T-helper 1 cell treated with Interleukin-12 subunit alpha and Interleukin-12 subunit beta and Interleukin-4 antibody, amounts not matched to agents 30 μg/mL and 1 μg/mL, for 36 hours (primary cell): ENCODE results near the gene INCENP.

Source experiments
- H3K27ac Mint-ChIP-seq: one replicate; pipeline ENCODE4 v1.8.0; 2021; ENCODE audit warnings: mild to moderate bottlenecking, mixed read lengths
- H3K27me3 Mint-ChIP-seq: one replicate; pipeline ENCODE4 v1.8.0; 2021; ENCODE audit warnings: low read depth, mixed read lengths
- H3K36me3 Mint-ChIP-seq: one replicate; pipeline ENCODE4 v1.8.0; 2021; ENCODE audit warnings: low read depth, mixed read lengths
- H3K4me1 Mint-ChIP-seq: one replicate; pipeline ENCODE4 v1.8.0; 2021; ENCODE audit warnings: low read depth, mixed read lengths
- H3K4me3 Mint-ChIP-seq: one replicate; pipeline ENCODE4 v1.8.0; 2021; ENCODE audit warnings: mild to moderate bottlenecking, moderate library complexity, mixed read lengths
- H3K9me3 Mint-ChIP-seq: one replicate; pipeline ENCODE4 v1.8.0; 2021; ENCODE audit warnings: mixed read lengths

INCENP gene

DNA sequence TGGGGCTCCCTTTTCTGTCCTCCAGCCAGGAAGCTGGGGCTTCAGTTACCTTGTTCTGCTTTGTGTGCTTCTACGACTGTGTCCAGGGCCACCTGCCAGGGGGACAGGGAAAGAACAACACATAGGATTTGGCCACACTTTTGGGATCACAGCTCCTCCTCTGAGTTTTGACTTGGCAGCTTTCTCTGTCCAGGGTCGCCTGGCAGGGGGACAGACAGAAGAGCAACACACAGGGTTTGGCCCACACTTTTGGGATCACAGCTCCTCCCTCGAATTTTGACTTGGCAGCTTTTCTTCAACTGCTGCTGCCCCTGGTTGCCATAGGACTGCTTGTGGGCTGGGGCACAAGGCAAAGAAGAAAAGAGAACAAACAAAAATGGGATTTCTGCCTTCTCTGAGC is 19.1 kb downstream of the INCENP start:
- H3K27me3 Mint-ChIP-seq, result no peaks in the 10 kb centered on the region
- no peaks in the 10 kb centered on the region for H3K9me3 Mint-ChIP-seq
- peaks cover 33% of the 10 kb centered on the region for H3K36me3 Mint-ChIP-seq
- no peak overlapping the region for H3K27ac Mint-ChIP-seq
- H3K4me1 Mint-ChIP-seq, result no peaks in the 10 kb centered on the region
- no peak overlapping the region for H3K4me3 Mint-ChIP-seq

DNA sequence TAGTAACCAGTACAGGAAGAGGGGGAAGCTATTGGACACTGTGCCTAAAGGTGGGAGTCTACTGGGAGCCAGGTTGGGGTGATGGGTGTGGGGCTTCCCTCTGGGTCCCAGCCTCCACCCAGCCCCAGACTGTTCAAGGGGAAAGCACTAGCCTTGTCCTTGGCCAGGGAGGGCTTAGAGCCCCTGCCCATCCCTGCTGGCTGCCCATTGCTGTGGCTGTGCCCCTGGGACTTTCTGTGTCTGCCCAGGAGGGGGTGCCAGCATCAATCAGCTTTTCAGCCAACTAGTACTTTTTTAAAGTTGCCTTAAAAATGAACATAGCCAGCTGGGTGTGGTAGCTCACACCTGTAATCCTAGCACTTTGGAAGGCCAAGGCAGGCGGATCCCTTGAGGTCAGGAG is 19.9 kb downstream of the INCENP start:
- H3K36me3 Mint-ChIP-seq, result peaks cover 32% of the 10 kb centered on the region
- H3K4me1 Mint-ChIP-seq, result no peaks in the 10 kb centered on the region
- no peak overlapping the region for H3K27ac Mint-ChIP-seq
- no peaks in the 10 kb centered on the region for H3K27me3 Mint-ChIP-seq
- H3K4me3 Mint-ChIP-seq, result no peak overlapping the region
- H3K9me3 Mint-ChIP-seq, result no peaks in the 10 kb centered on the region

DNA sequence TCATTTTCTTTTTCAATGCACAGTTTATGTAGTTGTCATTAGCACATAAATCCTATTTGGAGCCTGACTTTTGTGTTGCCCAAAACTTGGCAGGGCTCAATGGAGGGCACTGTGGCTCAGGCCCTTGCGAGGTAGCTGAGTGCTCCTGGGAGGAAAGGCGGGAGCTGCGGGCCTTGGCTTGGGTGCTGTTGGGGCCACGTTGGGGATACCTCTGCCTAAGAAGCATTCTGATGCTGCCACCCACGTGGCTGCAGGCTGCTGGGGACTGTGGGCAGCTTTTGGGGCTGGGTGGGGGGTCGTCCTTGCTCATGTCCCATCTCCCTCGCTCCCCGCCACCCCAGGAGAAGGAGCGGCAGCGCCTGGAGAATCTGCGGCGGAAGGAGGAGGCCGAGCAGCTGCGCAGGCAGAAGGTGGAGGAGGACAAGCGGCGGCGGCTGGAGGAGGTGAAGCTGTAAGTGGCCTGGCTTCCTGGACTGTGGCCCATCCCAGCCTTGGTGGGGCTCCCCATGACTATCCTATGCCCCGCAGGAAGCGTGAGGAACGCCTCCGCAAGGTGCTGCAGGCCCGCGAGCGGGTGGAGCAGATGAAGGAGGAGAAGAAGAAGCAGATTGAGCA is 20.9 kb downstream of the INCENP start:
- Mint-ChIP-seq H3K36me3 (peaks cover 35% of the 10 kb centered on the region), H3K4me3 (no peak overlapping the region), H3K9me3 (no peaks in the 10 kb centered on the region), H3K4me1 (no peaks in the 10 kb centered on the region), H3K27me3 (no peaks in the 10 kb centered on the region), H3K27ac (no peak overlapping the region)

DNA sequence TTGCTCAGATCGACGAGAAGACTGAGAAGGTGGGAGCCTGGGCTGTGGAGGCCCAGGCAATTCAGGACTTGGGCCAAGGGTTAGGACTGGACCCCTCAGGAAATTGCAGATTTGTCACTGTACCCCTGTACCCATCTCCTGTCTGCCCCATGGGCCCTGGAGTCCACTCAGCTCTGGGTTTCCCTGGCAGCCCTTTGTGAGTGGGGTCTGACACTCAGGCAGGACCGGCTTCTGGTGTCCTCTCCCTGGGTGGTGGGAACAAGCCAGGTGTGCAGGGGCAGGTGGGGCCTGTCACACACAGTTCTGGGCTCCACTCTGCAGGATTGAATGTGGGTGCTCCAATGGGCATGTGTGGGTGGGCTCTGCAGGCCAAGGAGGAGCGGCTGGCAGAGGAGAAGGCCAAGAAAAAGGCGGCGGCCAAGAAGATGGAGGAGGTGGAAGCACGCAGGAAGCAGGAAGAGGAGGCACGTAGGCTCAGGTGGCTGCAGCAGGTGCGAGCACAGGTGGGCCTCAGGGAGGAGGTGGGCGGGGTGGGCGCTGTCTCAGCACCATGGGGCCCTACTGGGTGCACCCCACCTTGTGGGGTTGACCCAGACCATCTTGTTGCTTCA is 21.6 kb downstream of the INCENP start:
- Mint-ChIP-seq H3K27me3 (no peaks in the 10 kb centered on the region), H3K4me3 (no peak overlapping the region), H3K36me3 (peaks cover 40% of the 10 kb centered on the region), H3K9me3 (no peaks in the 10 kb centered on the region), H3K27ac (peak overlapping the region; percentile 34), H3K4me1 (no peaks in the 10 kb centered on the region)

DNA sequence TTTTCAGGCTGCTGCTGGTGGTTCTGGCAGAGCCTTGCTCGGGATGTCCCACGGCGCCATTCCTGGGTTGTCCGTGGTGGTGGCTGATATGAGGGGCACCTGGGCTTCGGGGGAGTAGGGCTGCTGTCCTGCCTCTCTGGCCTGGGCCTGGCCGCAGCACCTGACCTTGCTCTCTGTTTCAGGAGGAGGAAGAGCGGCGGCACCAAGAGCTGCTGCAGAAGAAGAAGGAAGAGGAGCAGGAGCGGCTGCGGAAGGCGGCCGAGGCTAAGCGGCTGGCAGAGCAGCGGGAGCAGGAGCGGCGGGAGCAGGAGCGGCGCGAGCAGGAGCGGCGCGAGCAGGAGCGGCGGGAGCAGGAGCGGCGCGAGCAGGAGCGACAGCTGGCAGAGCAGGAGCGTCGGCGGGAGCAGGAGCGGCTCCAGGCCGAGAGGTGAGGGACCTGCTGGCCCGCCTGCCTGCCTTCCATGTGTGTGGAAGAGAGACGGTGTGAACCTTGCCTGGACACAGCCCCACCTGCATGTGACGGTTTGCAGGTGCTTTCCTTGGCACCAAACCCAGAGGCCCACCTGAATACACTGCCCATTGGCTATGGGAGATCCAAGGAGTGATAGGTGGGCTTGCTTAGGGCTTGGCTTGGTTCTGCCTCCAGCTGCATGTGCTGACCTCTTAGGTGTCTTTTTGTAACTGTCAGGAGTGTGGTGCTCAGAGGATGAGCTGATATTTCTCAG is 22.8 kb downstream of the INCENP start:
- Mint-ChIP-seq H3K4me1 (no peaks in the 10 kb centered on the region), H3K27ac (no peak overlapping the region), H3K9me3 (no peaks in the 10 kb centered on the region), H3K27me3 (no peaks in the 10 kb centered on the region), H3K4me3 (no peak overlapping the region), H3K36me3 (peaks cover 48% of the 10 kb centered on the region)

DNA sequence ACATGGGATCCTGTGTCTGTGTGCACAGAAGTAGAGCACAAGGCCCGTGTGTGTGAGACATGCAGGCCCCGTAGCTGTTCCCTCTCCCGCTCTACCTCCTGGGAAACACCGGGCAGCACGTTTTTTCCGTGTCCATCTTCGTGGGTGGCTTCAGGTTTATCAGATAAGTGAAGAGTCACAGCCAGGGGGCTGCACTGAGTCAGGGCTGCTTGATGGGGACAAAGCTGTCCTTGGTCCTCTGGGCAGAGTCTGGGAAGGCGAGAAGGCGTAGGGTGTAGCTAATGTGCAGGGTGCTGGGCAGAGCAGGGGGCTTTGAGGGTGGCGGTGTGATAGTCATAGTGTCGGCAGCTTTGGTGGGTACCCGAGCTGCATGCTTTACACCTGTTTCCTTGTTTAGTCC is 23.7 kb downstream of the INCENP start:
- Mint-ChIP-seq H3K27me3 (no peaks in the 10 kb centered on the region), H3K36me3 (peaks cover 51% of the 10 kb centered on the region), H3K27ac (no peak overlapping the region), H3K4me1 (no peaks in the 10 kb centered on the region), H3K4me3 (no peak overlapping the region), H3K9me3 (no peaks in the 10 kb centered on the region)

DNA sequence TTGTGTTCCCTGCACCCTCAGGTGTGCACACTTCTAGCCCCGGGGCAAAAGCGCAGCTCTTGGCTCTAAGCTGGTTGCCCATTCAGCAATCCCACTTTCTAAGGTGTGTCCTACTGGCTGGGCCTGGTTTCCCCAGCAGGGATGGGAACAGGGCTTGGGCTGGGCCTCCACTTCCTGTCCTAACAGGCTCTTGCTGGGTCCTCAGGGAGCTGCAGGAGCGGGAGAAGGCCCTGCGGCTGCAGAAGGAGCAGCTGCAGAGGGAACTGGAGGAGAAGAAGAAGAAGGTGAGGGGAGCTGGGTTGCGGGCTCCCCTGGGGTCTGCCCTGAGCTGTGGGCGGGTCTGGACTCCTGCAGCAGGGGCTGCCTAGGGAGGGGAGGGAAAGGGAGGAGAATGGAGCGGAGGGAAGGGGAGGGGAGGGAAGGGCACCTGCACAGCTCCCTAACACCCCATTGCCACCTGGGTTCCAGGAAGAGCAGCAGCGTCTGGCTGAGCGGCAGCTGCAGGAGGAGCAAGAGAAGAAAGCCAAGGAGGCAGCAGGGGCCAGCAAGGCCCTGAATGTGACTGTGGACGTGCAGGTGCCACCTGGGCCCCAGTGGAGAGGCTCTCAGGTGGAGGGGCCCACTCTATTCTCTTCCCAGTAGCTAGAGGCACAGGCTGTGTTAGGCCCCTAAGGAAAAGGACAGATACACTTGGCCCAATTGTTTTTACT is 24.6 kb downstream of the INCENP start:
- Mint-ChIP-seq H3K4me1 (no peaks in the 10 kb centered on the region), H3K27me3 (no peaks in the 10 kb centered on the region), H3K9me3 (no peaks in the 10 kb centered on the region), H3K4me3 (no peak overlapping the region), H3K36me3 (peaks cover 49% of the 10 kb centered on the region), H3K27ac (no peak overlapping the region)

DNA sequence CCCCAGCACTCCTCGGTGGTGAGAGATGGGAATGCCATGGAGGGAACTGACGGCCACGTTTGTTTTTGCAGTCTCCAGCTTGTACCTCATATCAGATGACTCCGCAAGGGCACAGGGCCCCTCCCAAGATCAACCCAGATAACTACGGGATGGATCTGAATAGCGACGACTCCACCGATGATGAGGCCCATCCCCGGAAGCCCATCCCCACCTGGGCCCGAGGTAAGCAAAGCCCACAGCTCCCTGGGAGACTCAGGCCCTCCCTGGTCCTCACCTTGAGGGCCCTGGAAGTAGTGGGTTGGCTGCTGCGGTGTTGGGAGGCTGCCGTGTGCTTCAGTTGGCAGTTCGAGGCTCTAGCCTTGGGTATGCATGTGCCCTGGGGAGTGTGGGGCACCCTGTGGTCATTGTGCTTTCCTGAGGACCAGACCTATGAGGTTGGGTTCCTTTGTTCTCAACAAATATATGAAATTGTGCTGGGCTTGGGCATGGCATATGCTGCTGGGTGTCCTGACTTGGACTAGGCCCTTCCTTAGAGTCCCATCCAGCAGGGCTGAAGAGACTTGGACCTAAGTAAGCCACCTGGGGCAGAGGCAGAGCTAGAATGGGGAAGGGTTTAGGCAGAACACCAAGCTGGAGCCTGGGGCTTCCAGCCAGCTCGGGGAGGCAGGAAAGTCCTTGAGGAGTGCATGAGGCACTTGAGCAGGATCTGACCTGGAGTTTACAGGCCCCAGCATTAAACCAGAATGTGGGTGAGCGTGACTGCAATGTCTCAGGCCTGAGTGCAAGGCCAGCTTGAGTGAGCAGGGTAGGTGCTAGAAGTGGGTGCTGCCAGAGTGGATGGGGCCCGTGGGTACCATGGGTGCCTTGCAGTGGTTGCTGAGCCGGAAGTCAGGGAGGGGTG is 26.4 kb downstream of the INCENP start:
- Mint-ChIP-seq H3K27ac (no peak overlapping the region), H3K27me3 (no peaks in the 10 kb centered on the region), H3K4me1 (no peaks in the 10 kb centered on the region), H3K9me3 (no peaks in the 10 kb centered on the region), H3K36me3 (peaks cover 49% of the 10 kb centered on the region), H3K4me3 (no peak overlapping the region)

DNA sequence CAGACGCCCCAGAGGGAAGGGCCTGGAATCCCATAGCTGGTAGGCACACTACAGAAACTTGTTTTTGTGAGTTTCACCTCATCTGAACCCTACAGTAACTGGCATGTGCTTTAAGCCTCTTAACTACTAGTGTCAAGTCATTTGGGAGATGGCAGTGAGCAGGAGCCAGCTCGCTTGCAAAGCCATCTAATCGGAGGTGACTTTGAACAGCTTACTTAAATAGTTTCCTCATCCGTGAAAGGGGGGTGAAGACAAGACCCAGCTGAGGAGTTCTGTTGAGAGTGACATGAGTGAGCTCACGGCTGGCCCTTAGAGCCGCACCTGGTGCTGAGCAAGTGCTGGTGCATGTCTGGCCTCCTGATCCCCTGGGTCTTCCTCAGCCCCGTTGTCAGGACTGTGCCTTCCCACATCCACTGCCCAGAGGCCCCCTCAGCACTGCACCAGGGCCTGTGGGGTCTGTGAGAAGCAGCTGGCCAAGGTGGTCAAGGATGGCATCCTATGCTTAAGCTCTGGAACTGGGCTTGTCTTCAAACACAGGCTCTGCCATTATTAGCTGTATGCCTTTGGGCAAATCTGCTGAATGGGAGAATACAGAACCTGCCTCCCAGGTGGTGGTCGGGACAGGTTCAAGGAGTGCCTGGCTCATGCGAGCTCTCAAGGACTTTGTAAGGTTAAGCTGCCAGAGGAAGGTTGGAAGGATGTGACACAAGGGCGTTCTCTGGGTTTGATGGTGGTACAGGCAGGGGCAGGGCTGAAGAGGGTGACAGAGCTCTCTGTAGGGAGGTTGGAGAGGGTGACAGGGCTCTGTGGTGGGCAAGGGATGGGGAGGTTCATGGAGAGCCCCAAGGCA is 27.3 kb downstream of the INCENP start:
- Mint-ChIP-seq H3K4me1 (no peaks in the 10 kb centered on the region), H3K27ac (no peak overlapping the region), H3K9me3 (no peaks in the 10 kb centered on the region), H3K4me3 (no peak overlapping the region), H3K27me3 (no peaks in the 10 kb centered on the region), H3K36me3 (peaks cover 46% of the 10 kb centered on the region)

DNA sequence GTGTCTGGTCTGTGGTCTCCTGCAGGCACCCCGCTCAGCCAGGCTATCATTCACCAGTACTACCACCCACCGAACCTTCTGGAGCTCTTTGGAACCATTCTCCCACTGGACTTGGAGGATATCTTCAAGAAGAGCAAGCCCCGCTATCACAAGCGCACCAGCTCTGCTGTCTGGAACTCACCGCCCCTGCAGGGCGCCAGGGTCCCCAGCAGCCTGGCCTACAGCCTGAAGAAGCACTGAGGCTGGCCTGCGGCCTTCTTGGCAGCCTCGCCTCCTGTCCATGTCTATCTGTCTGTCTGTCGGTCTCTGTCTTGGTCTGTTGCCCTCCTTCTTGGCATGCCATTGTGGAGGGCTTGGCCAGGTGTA is 27.9 kb downstream of the INCENP start:
- Mint-ChIP-seq H3K4me3 (no peak overlapping the region), H3K27ac (no peak overlapping the region), H3K36me3 (peaks cover 41% of the 10 kb centered on the region), H3K27me3 (no peaks in the 10 kb centered on the region), H3K9me3 (no peaks in the 10 kb centered on the region), H3K4me1 (no peaks in the 10 kb centered on the region)

DNA sequence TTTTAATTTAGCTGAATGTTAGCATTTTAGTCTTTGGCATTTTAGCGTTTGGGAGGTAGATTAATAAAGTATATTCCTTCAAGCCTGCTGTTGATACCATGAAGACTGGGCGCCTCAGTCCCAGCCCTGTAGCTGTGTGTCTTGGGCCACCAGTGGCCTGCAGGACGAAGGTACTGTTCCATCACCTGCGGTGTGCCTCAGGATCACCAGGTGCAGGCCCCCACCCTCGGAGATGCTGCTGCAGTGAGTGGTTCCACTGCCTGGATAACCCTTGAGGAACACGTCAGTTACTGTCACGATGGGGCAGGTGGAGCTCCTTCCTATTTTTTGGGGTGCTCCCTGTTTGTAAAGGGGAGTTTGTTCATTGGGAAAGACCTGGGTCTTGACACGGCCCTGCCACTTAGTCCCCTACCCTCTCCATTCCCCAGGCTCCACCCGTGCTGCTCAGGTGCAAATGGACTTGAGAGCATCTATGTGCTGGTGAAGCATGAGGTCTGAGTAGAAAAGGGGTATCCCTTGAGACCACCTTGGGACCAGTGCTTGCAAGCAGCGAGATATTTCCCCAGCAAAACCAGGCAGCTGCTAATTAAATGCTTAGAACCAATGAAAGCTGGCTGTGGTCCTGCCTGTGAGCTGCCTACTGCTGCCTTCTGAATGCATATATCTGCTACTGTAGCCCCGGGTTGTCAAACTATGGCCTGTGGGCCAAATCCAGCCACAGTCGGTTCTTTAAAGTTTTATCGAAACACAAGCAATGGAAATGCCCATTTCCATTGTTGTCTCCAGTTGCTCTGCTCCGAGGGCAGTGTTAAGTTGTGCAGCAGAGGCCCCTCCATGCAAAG is 28.7 kb downstream of the INCENP start:
- Mint-ChIP-seq H3K36me3 (peaks cover 36% of the 10 kb centered on the region), H3K4me1 (no peaks in the 10 kb centered on the region), H3K27me3 (no peaks in the 10 kb centered on the region), H3K27ac (no peak overlapping the region), H3K4me3 (no peak overlapping the region), H3K9me3 (no peaks in the 10 kb centered on the region)

DNA sequence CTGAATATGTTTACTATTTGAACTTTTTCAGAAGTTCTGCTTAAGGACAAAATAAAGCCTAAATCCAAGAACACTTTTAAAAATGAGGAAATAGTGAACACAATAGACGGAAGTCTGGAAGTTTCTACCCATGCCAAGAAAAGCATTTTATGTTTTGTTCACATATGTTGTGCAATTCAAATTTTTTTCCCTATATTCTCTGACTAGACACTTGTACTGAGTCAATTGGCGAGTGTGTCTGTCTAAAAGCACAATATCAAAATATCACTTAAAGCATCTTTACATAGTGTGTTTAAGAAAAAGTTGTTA is 29.2 kb downstream of the INCENP start:
- Mint-ChIP-seq H3K4me3 (no peak overlapping the region), H3K36me3 (peaks cover 31% of the 10 kb centered on the region), H3K9me3 (no peaks in the 10 kb centered on the region), H3K27ac (no peak overlapping the region), H3K27me3 (no peaks in the 10 kb centered on the region), H3K4me1 (no peaks in the 10 kb centered on the region)

DNA sequence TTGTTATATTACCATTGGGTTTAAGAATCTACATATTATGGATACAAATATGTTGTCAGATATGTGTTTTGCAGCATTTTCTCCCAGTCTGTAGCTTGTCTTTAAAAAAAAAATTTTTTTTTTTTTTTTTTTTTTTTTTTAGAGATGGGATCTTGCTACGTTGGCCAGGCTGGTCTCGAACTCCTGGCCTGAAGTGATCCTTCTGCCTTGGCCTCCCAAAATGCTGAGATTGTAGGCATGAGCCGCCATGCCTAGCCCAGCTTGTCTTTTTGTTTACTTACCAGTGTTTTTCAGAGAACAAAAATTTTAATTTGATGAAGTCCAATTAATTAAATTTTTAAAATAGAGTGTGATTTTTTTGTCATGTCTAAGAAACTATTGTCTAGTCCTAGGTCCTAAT is 29.8 kb downstream of the INCENP start:
- no peaks in the 10 kb centered on the region for H3K9me3 Mint-ChIP-seq
- no peak overlapping the region for H3K27ac Mint-ChIP-seq
- peaks cover 1% of the 10 kb centered on the region for H3K27me3 Mint-ChIP-seq
- H3K4me3 Mint-ChIP-seq, result no peak overlapping the region
- no peaks in the 10 kb centered on the region for H3K4me1 Mint-ChIP-seq
- H3K36me3 Mint-ChIP-seq, result peaks cover 31% of the 10 kb centered on the region
